K562 (cell line): Measurements from ENCODE around the gene SH3GL3. TPM values are rescaled to one million over a fixed set of nuclear protein-coding genes. Genes with fewer than 3 reads are reported as not detected.

Experiments used
- ETV5 ChIP-seq: sonication (generic); formaldehyde crosslinking; IDR thresholded peaks from 2 replicates; pipeline ENCODE4 v1.4.0; 2020; ENCODE audit warnings: low read depth, mild to moderate bottlenecking, missing genetic modification reagents
- MEF2D ChIP-seq: conservative IDR thresholded peaks from 2 replicates; pipeline ENCODE4 v1.6.1; 2016; ENCODE audit warnings: low read depth, missing genetic modification characterization, missing compliant biosample characterization
- ZBTB40 ChIP-seq, 2 experiments: fragments of 450-650 bp in 1 of 2; sonication (generic) in 1 of 2; formaldehyde crosslinking in 1 of 2; IDR thresholded peaks; 2 replicates each; pipeline versions ENCODE4 v1.7.1 to v1.9.0; 2016 to 2022; ENCODE audit warnings: inconsistent platforms in 1 of 2, mild to moderate bottlenecking in 1 of 2, missing genetic modification reagents in 1 of 2
- ZNF695 ChIP-seq: fragments of 450-650 bp; formaldehyde crosslinking; IDR thresholded peaks from 2 replicates; pipeline ENCODE4 v1.4.0; 2020; ENCODE audit warnings: mild to moderate bottlenecking, moderate library complexity
- ZNF830 ChIP-seq: fragments of 250-450 bp; sonication (Bioruptor Pico); IDR thresholded peaks from 2 replicates; pipeline ENCODE4 v1.5.0; 2021; ENCODE audit warnings: mild to moderate bottlenecking
- ZSCAN29 ChIP-seq: fragments of 450-650 bp; IDR thresholded peaks from 2 replicates; pipeline ENCODE4 v1.6.1; 2017
- polyA plus RNA-seq, 8 experiments: library from polyadenylated mRNA; depleted of rRNA in 4 of 8; stranded (reverse) in 5 of 8; unstranded in 3 of 8; fragments of >200 nt; fragmentation: Nextera tagmentation in 2 of 8; fragmentation: Illumina TruSeq in 1 of 8; extraction: Ambion mirVana in 2 of 8; extraction: Trizol in 1 of 8; gene quantifications; 2 replicates each; pipeline versions ENCODE4 v1.2.1 to v1.2.3, GENCODE V29; 2011 to 2014; ENCODE audit warnings: inconsistent platforms in 1 of 8, missing spikeins in 1 of 8
- total RNA-seq, 7 experiments: library from RNA; depleted of rRNA in 6 of 7; stranded (reverse); fragments of >200 nt in 6 of 7; fragmentation: Illumina TruSeq in 2 of 7; extraction: Trizol in 2 of 7; gene quantifications; 2 replicates each; pipeline versions ENCODE4 v1.2.1 to v1.2.3, GENCODE V29; 2011 to 2021; ENCODE audit warnings: low replicate concordance in 1 of 7

The SH3GL3 gene
- total and polyA plus RNA-seq, 9 of the 15 experiments (the other 6 are each of a cell fraction or from before 2014, with no cell fraction given) = 3.9 to 16.0 (median 9.7) TPM

- no peak for TF ChIP-seq ZBTB40 (IDR thresholded peaks at IDR 0.05)
- no peak for TF ChIP-seq ZBTB40 (CRISPR knock-in tag; IDR thresholded peaks at IDR 0.05)
- no peak for TF ChIP-seq MEF2D (tag)
- no peak for TF ChIP-seq ZSCAN29
- no peak for TF ChIP-seq ZNF695 (CRISPR knock-in tag)
- no peak for TF ChIP-seq ZNF830
- TF ChIP-seq ETV5 = no peak
These were observed 100.0 kb downstream of the SH3GL3 start (continued) for GRCh38 chr15:83547168-83547567.
